Measurements from ENCODE around the gene CD4.

GRCh38 chr12:6754411-6754810 is 34.9 kb upstream of the CD4 start:
- TF ChIP-seq ZBTB26 (tag by site-specific recombination; optimal IDR thresholded peaks at IDR 0.05): no peak
- no peak for TF ChIP-seq PATZ1 (tag by site-specific recombination; IDR thresholded peaks at IDR 0.05)
- no peak for TF ChIP-seq CTCF (tag by site-specific recombination; IDR thresholded peaks at IDR 0.05)
- no peak for TF ChIP-seq ZSCAN5A (tag by site-specific recombination; IDR thresholded peaks at IDR 0.05)
- TF ChIP-seq ZNF350 (tag by site-specific recombination; IDR thresholded peaks at IDR 0.05): no peak
- TF ChIP-seq ZFP3 (tag by site-specific recombination; IDR thresholded peaks at IDR 0.05; ENCODE audit: low read depth): no peak
- TF ChIP-seq ZBTB20 (tag by site-specific recombination; IDR thresholded peaks at IDR 0.05): no peak
- no peak for TF ChIP-seq ZBTB48 (tag by site-specific recombination; IDR thresholded peaks at IDR 0.05)
- TF ChIP-seq KLF16 (tag by site-specific recombination; IDR thresholded peaks at IDR 0.05): no peak
- no peak for TF ChIP-seq ZNF211 (tag by site-specific recombination; IDR thresholded peaks at IDR 0.05; ENCODE audit: low read depth)
- TF ChIP-seq ZNF837 (tag by site-specific recombination; IDR thresholded peaks at IDR 0.05): no peak
